ENCODE results near the gene TMC7.

The TMC7 gene

DNA sequence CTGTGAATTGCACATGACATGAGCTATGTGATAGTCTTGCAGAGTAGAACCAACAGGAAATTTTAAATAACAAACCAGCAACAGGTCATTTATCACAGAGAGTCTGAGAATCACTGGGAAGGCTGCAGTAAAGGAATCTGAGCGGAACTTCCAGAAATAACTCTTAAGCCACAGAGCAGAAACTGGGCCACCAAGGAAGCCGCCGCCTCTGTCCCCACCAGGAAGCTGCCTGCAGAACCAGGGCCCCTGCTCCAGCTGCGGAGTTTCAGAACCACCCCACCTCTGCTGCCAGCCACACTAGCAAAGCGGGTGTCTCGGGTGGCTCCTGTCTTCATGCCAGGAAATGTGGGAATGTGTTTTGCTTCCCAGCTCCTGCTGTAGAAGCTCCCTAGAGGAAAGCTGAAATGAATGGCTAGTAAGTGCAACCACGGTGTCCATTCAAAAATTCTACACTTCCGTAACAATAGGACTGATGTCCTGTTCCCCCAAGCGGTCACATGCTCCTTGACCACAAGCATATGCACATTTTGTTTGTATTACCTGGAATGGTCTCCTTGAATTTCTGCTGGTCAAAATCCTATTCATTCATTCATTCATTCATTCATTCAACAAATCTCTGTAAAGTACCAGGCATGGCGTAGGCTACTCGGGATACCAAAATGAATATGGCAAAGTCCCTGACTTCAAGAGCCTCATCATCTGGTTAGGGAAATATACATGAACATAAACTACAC is 122.3 kb downstream of the TMC7 start:
- TF ChIP-seq, protein P1, sequence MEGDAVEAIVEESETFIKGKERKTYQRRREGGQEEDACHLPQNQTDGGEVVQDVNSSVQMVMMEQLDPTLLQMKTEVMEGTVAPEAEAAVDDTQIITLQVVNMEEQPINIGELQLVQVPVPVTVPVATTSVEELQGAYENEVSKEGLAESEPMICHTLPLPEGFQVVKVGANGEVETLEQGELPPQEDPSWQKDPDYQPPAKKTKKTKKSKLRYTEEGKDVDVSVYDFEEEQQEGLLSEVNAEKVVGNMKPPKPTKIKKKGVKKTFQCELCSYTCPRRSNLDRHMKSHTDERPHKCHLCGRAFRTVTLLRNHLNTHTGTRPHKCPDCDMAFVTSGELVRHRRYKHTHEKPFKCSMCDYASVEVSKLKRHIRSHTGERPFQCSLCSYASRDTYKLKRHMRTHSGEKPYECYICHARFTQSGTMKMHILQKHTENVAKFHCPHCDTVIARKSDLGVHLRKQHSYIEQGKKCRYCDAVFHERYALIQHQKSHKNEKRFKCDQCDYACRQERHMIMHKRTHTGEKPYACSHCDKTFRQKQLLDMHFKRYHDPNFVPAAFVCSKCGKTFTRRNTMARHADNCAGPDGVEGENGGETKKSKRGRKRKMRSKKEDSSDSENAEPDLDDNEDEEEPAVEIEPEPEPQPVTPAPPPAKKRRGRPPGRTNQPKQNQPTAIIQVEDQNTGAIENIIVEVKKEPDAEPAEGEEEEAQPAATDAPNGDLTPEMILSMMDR (IDR thresholded peaks at IDR 0.05): no peak

DNA sequence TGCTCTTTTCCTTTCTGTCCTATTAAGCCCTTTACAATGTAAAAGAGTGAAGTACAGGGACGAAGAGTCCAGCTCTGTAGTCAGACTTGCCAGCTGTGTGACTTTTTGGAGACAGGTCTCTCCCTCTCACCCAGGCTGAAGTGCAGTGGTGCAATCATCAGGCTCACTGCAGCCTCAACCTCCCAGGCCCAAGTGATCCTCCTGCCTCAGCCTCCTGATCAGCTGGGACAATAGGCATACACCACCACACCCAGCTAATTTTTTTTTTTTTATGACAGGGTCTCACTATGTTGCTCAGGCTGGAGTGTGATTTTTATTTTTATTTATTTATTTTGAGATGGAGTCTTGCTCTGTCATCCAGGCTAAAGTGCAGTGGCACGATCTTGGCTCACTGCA is 122.9 kb downstream of the TMC7 start:
- intact Hi-C loops (cut with DNase I; ENCODE audit: low total_unique reads): no loop called here
- H3K27me3 ChIP-seq: peaks cover 0 to 2% of the 10 kb centered on the region in 2 donors
- H3K4me1 ChIP-seq: peaks cover 0 to 13% (median 2%) of the 10 kb centered on the region in 4 donors
- DNase-seq: no peak
- no peak overlapping the region for H3K27ac ChIP-seq
- TF ChIP-seq, protein P1 (IDR thresholded peaks at IDR 0.05): no peak
- H3K9me3 ChIP-seq: no peaks in the 10 kb centered on the region
- H3K4me3 ChIP-seq: no peak overlapping the region
- no peaks in the 10 kb centered on the region for H3K36me3 ChIP-seq

More for the DNA sequence above, 122.3 kb downstream of the TMC7 start:
- peaks cover 0 to 13% (median 2%) of the 10 kb centered on the region in 4 donors for H3K4me1 ChIP-seq
- intact Hi-C loops (cut with DNase I; ENCODE audit: low total_unique reads): no loop called here
- H3K27ac ChIP-seq: no peak overlapping the region
- H3K36me3 ChIP-seq: no peaks in the 10 kb centered on the region
- H3K27me3 ChIP-seq: peaks cover 0 to 2% of the 10 kb centered on the region in 2 donors
- no peak overlapping the region for H3K4me3 ChIP-seq
- peak in 1 of 2 donors; percentile 67 for DNase-seq
- no peaks in the 10 kb centered on the region for H3K9me3 ChIP-seq

DNA sequence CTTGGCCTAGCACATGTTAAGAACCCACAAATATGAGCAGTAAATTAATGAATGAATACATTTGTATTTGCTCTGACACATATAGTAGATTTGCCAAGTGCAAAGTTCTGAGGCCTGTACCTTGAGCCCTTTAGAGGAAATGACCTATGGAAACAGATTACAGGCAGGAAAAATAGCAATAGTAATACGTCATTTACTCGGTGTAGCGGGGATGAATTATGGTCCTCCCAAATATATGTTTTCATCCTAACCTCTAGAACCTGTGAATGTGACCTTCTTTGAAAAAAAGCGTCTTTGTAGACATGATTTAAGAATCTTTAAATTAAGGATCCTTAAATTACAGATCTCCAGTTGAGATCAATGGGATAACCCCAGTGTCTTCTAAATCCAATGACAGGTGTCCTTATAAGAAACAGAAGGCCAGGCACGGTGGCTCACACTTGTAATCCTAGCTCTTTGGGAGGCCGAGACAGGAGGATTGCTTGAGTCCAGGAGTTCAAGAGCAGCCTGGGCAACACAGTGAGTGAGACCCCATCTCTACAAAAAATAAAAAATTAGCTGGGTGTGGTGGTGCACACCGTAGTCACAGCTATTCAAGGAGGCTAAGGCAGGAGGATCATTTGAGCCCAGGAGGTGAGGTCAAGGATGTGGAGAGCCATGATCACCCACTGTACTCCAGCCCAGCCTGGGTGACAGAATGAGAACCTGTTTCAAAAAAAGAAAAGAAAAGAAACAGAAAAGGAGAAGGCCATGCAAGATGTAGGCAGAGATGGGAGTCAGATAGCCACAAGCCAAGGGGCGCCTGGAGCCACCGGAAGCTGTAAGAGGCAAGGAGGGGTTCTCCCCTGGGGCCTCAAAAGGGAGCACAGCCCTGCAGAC is 124.9 kb downstream of the TMC7 start:
- Histone ChIP-seq H3K36me3 (no peaks in the 10 kb centered on the region), H3K9me3 (no peaks in the 10 kb centered on the region), H3K27me3 (peaks cover 0 to 2% of the 10 kb centered on the region in 2 donors), H3K4me3 (no peak overlapping the region), H3K27ac (no peak overlapping the region), H3K4me1 (peaks cover 0 to 21% (median 6%) of the 10 kb centered on the region in 4 donors)
- TF ChIP-seq, protein P1 (IDR thresholded peaks at IDR 0.05): no peak
- peak in 1 of 2 donors; percentile 20 for DNase-seq
- intact Hi-C loops (cut with DNase I; ENCODE audit: low total_unique reads): no loop called here

DNA sequence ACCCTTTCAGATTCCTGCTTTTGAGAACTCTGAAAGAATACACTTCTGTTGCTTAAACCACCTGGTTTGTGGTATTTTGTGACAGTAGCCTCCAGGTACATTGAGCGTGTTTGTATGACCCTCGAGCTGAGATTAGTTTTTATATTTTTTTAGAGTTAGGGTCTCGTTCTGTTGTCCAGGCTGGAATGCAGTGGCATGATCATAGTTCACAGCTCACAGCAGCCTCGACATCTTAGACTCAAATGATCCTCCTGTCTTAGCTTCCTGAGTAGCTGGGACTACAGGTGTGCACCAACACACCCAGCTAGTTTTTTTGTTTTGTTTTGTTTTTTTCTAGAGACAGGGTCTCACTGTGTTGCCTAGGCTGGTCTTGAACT is 125.5 kb downstream of the TMC7 start:
- no peak overlapping the region for H3K27ac ChIP-seq
- no peak overlapping the region for H3K4me3 ChIP-seq
- H3K36me3 ChIP-seq: no peaks in the 10 kb centered on the region
- intact Hi-C loops (cut with DNase I; ENCODE audit: low total_unique reads): no loop called here
- H3K27me3 ChIP-seq: peaks cover 0 to 2% of the 10 kb centered on the region in 2 donors
- no peaks in the 10 kb centered on the region for H3K9me3 ChIP-seq
- H3K4me1 ChIP-seq: peaks cover 0 to 21% (median 6%) of the 10 kb centered on the region in 4 donors
- DNase-seq: no peak
- TF ChIP-seq, protein P1 (IDR thresholded peaks at IDR 0.05): no peak

DNA sequence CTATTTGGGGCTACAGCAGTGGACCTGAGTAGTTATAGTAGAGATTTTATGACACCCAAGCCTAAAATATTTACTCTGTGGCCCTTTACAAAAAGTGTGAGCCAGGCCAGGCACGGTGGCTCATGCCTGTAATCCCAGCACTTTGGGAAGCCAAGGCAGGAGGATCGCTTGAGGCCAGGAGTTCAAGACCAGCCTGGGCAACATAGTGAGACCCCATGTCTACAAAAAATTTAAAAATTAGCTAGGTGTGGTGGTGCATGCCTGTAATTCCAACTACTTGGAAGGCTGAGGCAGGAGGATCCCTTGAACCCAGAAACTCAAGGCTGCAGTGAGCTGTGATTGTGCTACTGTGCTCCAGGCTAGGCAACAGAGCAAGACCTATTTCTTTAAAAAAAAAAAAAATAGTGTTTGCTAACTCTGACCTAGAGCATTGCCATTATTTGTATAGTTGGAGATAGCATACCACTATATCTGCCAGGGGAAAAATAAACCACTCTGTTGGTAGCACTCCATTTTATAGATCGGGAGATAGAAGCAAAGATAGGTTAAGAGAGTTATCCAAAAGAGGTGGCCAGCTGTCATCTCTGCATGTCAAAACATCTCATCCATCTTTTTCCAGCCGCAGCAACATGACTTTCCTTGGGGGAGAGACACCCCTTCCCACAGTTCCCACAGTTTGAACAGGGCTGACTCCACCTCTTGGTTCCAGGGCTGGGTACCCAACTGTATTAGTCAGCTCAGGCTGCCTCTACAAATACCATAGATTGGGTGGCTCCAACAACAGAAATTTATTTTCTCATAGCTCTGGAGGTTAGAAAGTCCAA is 127.0 kb downstream of the TMC7 start:
- intact Hi-C loops (cut with DNase I; ENCODE audit: low total_unique reads): no loop called here
- H3K27me3 ChIP-seq: no peaks in the 10 kb centered on the region
- H3K27ac ChIP-seq: no peak overlapping the region
- peak in 1 of 2 donors; percentile 9 for DNase-seq
- H3K9me3 ChIP-seq: no peaks in the 10 kb centered on the region
- H3K36me3 ChIP-seq: peaks cover 0 to 9% (median 8%) of the 10 kb centered on the region in 3 donors
- H3K4me1 ChIP-seq: peaks cover 0 to 33% (median 19%) of the 10 kb centered on the region in 4 donors
- TF ChIP-seq, protein P1 (IDR thresholded peaks at IDR 0.05): no peak
- no peak overlapping the region for H3K4me3 ChIP-seq

Data from tibial artery (tissue), 4 donors.